Heart right ventricle (tissue), 16 donors: Measurements from ENCODE around the gene ACTN3. TPM values are rescaled to one million over a fixed set of nuclear protein-coding genes. Genes with fewer than 3 reads are reported as not detected.

Experiments
- ATAC-seq, 8 donors: fragments of 200-7000 bp; cut with Tn5 transposase; one replicate each; pipeline ENCODE4 v1.9.1; 2020; ENCODE audit warnings: mild to moderate bottlenecking in 8 of 8, moderate library complexity in 8 of 8, moderate number of reproducible peaks in 1 of 8
- DNase-seq, 2 donors: peaks; one replicate each; pipeline ENCODE4 v3.0.0-alpha.2; 2020
- H3K27ac ChIP-seq, 10 donors: fragments of 200-600 bp; sonication (generic) in 2 of 10; one replicate each; pipeline versions ENCODE4 v1.5.0 to v1.8.0; 2020 to 2022; ENCODE audit warnings: mild to moderate bottlenecking in 3 of 10
- H3K27me3 ChIP-seq, 7 donors: fragments of 200-600 bp; one replicate each; pipeline ENCODE4 v1.8.0; 2021 to 2022; ENCODE audit warnings: mild to moderate bottlenecking in 2 of 7
- H3K36me3 ChIP-seq, 9 donors: fragments of 200-600 bp; sonication (generic) in 1 of 9; one replicate each; pipeline versions ENCODE4 v1.5.0 to v1.8.0; 2020 to 2022; ENCODE audit warnings: mild to moderate bottlenecking in 2 of 9
- H3K4me1 ChIP-seq, 9 donors: fragments of 200-600 bp; sonication (generic) in 1 of 9; one replicate each; pipeline versions ENCODE4 v1.5.0 to v1.8.0; 2020 to 2022; ENCODE audit warnings: mild to moderate bottlenecking in 4 of 9
- H3K4me3 ChIP-seq, 10 donors: fragments of 200-600 bp; sonication (generic) in 2 of 10; one replicate each; pipeline versions ENCODE4 v1.5.0 to v1.8.0; 2020 to 2022; ENCODE audit warnings: mild to moderate bottlenecking in 7 of 10, moderate library complexity in 2 of 10
- H3K9me3 ChIP-seq, 11 donors: fragments of 200-600 bp in 10 of 11; sonication (generic) in 2 of 11; one replicate each; pipeline versions ENCODE4 v1.5.0 to v1.8.0; 2013 to 2022; ENCODE audit warnings: mild to moderate bottlenecking in 2 of 11, control low read depth in 1 of 11, moderate library complexity in 1 of 11
- WGBS, 2 donors: extraction: QIAGEN DNeasy Blood & Tissue Kit; methylation state at CpG; one replicate each; pipeline ENCODE4 v1.1.7; 2013; ENCODE audit warnings: inconsistent platforms in 1 of 2; 5-methylcytosine and 5-hydroxymethylcytosine counted together
- intact Hi-C, 10 donors: fragments of 100-400 bp; cut with DNase I; formaldehyde crosslinking; loops; one replicate each; pipeline versions ENCODE4 v1.11.1 to v1.14.2; 2022
- polyA plus RNA-seq, 2 donors: library from polyadenylated mRNA; stranded (reverse); fragments of 200-250 nt; gene quantifications; one replicate each; pipeline ENCODE4 v1.2.3, GENCODE V29; 2013
- total RNA-seq, 10 donors: library from RNA; stranded (reverse); fragmentation: NEBNext Ultra II Directional in 3 of 10; extraction: Animal tissue kit (Norgen Biotek cat#: 25700) in 3 of 10; gene quantifications; one replicate each; pipeline versions ENCODE4 v1.2.1 to v1.2.4, GENCODE V29; 2021 to 2023
- TF ChIP-seq, protein P1 (sequence below), 9 donors: fragments of 200-600 bp; sonication (generic) in 2 of 9; IDR thresholded peaks; one replicate each; pipeline versions ENCODE4 v1.5.0 to v1.8.0; 2021 to 2022; ENCODE audit warnings: antibody characterized with exemption in 9 of 9, mild to moderate bottlenecking in 5 of 9, moderate library complexity in 1 of 9
- donor health status: Arrhythmogenic right ventricular cardiomyopathy.
- donor health status: ischemic (EF 13 %, LVEDD 7.1; RV severe dilation, severe dysfunction).
- donor health status: healthy with polysubstance abuse.
- donor health status: DM: no; HTN: yes; CAD: no.
- donor health status: DM: no; HTN: no; CAD: no.
- donor health status: ischemic (EF 25% LVEDD 6.9; RV normal size, moderate dysfunction).
- donor health status: ischemic (EF 25% LVEDD 5.7; RV mildly dilated, moderate dysfunction).
- donor health status: healthy.
- donor health status: DM: yes; HTN: yes; CAD: no.
- donor health status: Ischemic cardiomyopathy.
- donor health status: ischemic (EF 35%, LVEDD 5.7; RV mildly dilated, moderate dysfunction).
- donor health status: nonischemic (EF 11% LVEDD 7.7; RV severe dilation, severe dysfunction).
- donor health status: DM: yes; HTN: yes; CAD: no.
- donor health status: PGD.
- donor health status: ischemic (EF 29% LVEDD 5.4; RV normal size, mild dysfunction).
- donor health status: nonischemic (EF 23%, LVEDD 6.1; RV moderate dilation, normal function).

Gene ACTN3
- total and polyA plus RNA-seq, 12 donors, result 0.03 to 0.24 TPM; not detected in 10

DNA sequence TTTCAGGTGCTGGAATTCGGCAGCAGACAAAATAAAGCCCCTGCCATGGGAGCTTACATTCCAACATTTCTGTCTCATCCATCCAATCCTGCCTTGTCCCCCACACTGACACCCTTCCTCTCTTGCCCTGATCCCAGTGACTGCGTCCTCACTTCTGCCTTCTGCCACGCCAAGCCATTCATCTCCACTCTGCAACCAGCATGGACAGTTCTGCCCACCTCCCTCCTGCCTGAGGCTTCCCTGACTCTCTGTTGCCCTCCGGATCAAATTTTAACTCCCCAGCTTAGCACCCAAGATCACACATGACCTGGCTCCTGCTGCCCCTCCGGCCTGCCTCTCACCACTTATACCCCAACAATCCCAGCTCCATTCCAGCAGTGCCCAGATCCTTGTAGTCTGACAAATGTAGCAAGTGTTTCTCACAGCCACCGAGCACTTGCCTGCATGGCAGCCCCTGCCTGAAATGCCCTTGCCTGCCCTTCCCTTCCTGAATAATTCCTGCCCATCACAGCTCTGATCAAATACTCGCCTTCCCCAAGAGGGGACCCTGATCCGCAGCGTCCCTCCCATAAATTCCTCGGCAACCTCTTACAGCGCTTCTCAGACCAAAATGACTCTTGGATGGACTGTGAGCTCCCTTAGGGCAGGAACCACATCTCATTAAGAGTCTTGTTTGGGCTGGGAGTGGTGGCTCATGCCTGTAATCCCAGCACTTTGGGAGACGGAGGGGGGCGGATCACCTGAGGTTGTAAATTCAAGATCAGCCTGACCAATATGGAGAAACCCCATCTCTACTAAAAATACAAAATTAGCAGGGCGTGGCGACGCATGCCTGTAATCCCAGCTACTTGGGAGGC is 2.3 kb downstream of the ACTN3 start:
- no peak overlapping the region for H3K4me3 ChIP-seq
- H3K27me3 ChIP-seq, result no peaks in the 10 kb centered on the region
- H3K36me3 ChIP-seq, result no peaks in the 10 kb centered on the region
- WGBS, 2 donors, result 54 to 56% methylated on average over 16 of the region's 16 CpGs
- no peak overlapping the region for H3K27ac ChIP-seq
- no peaks in the 10 kb centered on the region for H3K9me3 ChIP-seq
- no peak for DNase-seq
- intact Hi-C loops, result loop anchor here in 1 of 10 donors (10.0 kb wide), 1 partner anchor 896 kb away; the partner anchor contains the start of gene CORO1B
- no peak for ATAC-seq
- TF ChIP-seq, protein P1, sequence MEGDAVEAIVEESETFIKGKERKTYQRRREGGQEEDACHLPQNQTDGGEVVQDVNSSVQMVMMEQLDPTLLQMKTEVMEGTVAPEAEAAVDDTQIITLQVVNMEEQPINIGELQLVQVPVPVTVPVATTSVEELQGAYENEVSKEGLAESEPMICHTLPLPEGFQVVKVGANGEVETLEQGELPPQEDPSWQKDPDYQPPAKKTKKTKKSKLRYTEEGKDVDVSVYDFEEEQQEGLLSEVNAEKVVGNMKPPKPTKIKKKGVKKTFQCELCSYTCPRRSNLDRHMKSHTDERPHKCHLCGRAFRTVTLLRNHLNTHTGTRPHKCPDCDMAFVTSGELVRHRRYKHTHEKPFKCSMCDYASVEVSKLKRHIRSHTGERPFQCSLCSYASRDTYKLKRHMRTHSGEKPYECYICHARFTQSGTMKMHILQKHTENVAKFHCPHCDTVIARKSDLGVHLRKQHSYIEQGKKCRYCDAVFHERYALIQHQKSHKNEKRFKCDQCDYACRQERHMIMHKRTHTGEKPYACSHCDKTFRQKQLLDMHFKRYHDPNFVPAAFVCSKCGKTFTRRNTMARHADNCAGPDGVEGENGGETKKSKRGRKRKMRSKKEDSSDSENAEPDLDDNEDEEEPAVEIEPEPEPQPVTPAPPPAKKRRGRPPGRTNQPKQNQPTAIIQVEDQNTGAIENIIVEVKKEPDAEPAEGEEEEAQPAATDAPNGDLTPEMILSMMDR (IDR thresholded peaks at IDR 0.05), result no peak
- peaks cover under 1 to 27% (median 24%) of the 10 kb centered on the region in 9 donors for H3K4me1 ChIP-seq

GRCh38 chr11:66549696-66550095 is 3.0 kb downstream of the ACTN3 start:
- 80 to 86% methylated on average over 3 of the region's 3 CpGs for WGBS, 2 donors
- no peak overlapping the region for H3K4me3 ChIP-seq
- no peak for ATAC-seq
- H3K4me1 ChIP-seq, result peaks cover 0 to 21% (median 18%) of the 10 kb centered on the region in 9 donors
- H3K27ac ChIP-seq, result no peak overlapping the region
- no peaks in the 10 kb centered on the region for H3K27me3 ChIP-seq
- no peak for DNase-seq
- TF ChIP-seq, protein P1 (IDR thresholded peaks at IDR 0.05), result no peak
- no peaks in the 10 kb centered on the region for H3K36me3 ChIP-seq
- intact Hi-C loops, result loop anchor here in 1 of 10 donors (10.0 kb wide), 1 partner anchor 895 kb away; the partner anchor contains the start of gene CORO1B
- no peaks in the 10 kb centered on the region for H3K9me3 ChIP-seq

GRCh38 chr11:66550887-66551286 is 4.2 kb downstream of the ACTN3 start:
- intact Hi-C loops, result no loop called here
- 83 to 88% methylated on average over 4 of the region's 4 CpGs for WGBS, 2 donors
- Histone ChIP-seq H3K9me3 (no peaks in the 10 kb centered on the region), H3K4me3 (no peak overlapping the region), H3K27ac (no peak overlapping the region), H3K4me1 (peaks cover 0 to 12% (median 9%) of the 10 kb centered on the region in 9 donors), H3K27me3 (peaks cover 0 to 5% (median 0%) of the 10 kb centered on the region in 7 donors), H3K36me3 (no peaks in the 10 kb centered on the region)
- TF ChIP-seq, protein P1 (IDR thresholded peaks at IDR 0.05), result no peak
- DNase-seq, result no peak
- no peak for ATAC-seq

DNA sequence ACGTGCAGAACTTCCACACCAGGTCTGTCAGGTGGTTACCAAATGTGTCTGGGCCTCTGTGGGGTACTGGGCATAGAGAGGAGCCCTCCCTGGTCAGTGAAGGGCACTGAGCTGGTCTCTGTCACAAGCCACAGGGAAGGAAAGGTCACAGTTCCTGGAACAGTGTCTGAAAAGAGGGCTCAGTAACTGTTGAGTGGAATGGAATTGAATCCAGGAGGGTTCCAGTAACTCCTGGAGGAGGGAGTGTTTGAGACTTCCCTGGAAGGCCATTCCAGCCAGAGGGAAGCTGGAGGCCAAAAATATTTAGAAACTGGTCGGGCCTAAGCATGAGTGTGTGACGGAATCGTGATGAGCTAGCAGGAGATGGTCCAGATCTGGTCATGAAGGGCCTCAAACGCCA is 7.9 kb downstream of the ACTN3 start:
- Histone ChIP-seq H3K9me3 (no peaks in the 10 kb centered on the region), H3K27me3 (peaks cover 0 to 30% (median 16%) of the 10 kb centered on the region in 7 donors), H3K4me1 (peaks cover 4 to 9% (median 7%) of the 10 kb centered on the region in 9 donors), H3K27ac (no peak overlapping the region), H3K4me3 (no peak overlapping the region), H3K36me3 (no peaks in the 10 kb centered on the region)
- 79 to 80% methylated on average over 5 of the region's 5 CpGs for WGBS, 2 donors
- intact Hi-C loops, result no loop called here
- no peak for DNase-seq
- TF ChIP-seq, protein P1 (IDR thresholded peaks at IDR 0.05), result no peak
- ATAC-seq, result no peak
